ENCODE data around the gene EFR3B.

DNA sequence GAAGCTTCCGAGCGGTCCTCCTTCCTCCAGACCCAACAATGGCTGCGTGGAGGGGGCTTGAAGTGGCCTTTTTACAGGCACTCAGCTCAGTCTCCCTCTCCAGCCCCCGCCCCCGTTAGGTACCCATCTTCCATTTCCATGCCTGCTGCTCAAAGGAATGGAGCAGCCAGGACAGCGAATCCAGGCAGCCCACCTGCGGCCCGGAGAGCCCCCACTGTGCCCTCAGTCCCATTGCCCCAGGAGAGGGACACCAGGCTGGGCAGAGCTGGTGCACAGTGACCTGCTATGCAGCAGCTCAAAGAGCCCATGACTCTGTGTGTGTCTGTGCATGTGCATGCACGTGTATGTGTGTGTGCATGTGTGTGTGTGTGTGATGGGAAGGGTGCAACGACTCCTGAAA is 137.1 kb downstream of the EFR3B start:
- no peak for TF ChIP-seq ZFX (IDR thresholded peaks at IDR 0.05; ENCODE audit: borderline replicate concordance)
- TF ChIP-seq, protein P1, sequence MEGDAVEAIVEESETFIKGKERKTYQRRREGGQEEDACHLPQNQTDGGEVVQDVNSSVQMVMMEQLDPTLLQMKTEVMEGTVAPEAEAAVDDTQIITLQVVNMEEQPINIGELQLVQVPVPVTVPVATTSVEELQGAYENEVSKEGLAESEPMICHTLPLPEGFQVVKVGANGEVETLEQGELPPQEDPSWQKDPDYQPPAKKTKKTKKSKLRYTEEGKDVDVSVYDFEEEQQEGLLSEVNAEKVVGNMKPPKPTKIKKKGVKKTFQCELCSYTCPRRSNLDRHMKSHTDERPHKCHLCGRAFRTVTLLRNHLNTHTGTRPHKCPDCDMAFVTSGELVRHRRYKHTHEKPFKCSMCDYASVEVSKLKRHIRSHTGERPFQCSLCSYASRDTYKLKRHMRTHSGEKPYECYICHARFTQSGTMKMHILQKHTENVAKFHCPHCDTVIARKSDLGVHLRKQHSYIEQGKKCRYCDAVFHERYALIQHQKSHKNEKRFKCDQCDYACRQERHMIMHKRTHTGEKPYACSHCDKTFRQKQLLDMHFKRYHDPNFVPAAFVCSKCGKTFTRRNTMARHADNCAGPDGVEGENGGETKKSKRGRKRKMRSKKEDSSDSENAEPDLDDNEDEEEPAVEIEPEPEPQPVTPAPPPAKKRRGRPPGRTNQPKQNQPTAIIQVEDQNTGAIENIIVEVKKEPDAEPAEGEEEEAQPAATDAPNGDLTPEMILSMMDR (IDR thresholded peaks at IDR 0.05) = no peak

Data from 22Rv1 (cell line).